HG03097 (cell line): ENCODE data around the gene GTF3C4.

Experiments
- ATAC-seq: cut with Tn5 transposase; IDR thresholded peaks from one replicate; pipeline ENCODE4 v1.9.1; 2021; ENCODE audit not compliant: unreplicated experiment, low FRiP score

Gene GTF3C4

GRCh38 chr9:132646726-132647125, 23.5 kb upstream of the GTF3C4 start:
- ATAC-seq = no peak

GRCh38 chr9:132647355-132647754, 22.9 kb upstream of the GTF3C4 start:
- no peak for ATAC-seq

GRCh38 chr9:132647806-132648205, 22.5 kb upstream of the GTF3C4 start:
- no peak for ATAC-seq

- no peak for ATAC-seq
Observed at GRCh38 chr9:132648283-132648682, 22.0 kb upstream of the GTF3C4 start.

- no peak for ATAC-seq
Observed at GRCh38 chr9:132648685-132649084, 21.6 kb upstream of the GTF3C4 start.

- no peak for ATAC-seq
Observed at GRCh38 chr9:132651259-132651658, 19.0 kb upstream of the GTF3C4 start.

GRCh38 chr9:132656299-132656698, 14.0 kb upstream of the GTF3C4 start:
- no peak for ATAC-seq

GRCh38 chr9:132662152-132662945, 7.9 kb upstream of the GTF3C4 start:
- no peak for ATAC-seq

- ATAC-seq = no peak
Observed at GRCh38 chr9:132663117-132663516, 7.1 kb upstream of the GTF3C4 start.

GRCh38 chr9:132663851-132664250, 6.4 kb upstream of the GTF3C4 start:
- ATAC-seq = no peak

- no peak for ATAC-seq
Observed at GRCh38 chr9:132669319-132669697, 956 bp upstream of the GTF3C4 start.

GRCh38 chr9:132669698-132670456, 387 bp upstream of the GTF3C4 start, which contains the start of gene DDX31:
TSS of gene DDX31 (minus strand) at chr9:132669983. CDS start at chr9:132669934, 49 bp downstream.
- ATAC-seq = peak; percentile 55

- ATAC-seq = no peak
Observed at GRCh38 chr9:132671620-132672412, 1.6 kb downstream of the GTF3C4 start.

- ATAC-seq = no peak
Observed at GRCh38 chr9:132672413-132672690, 2.1 kb downstream of the GTF3C4 start.

- no peak for ATAC-seq
Observed at GRCh38 chr9:132673355-132673754, 3.1 kb downstream of the GTF3C4 start.

GRCh38 chr9:132674485-132674884, 4.2 kb downstream of the GTF3C4 start:
- ATAC-seq = no peak

- ATAC-seq = no peak
Observed at GRCh38 chr9:132677976-132678375, 7.7 kb downstream of the GTF3C4 start.

GRCh38 chr9:132679946-132680625, 9.8 kb downstream of the GTF3C4 start:
- no peak for ATAC-seq

- ATAC-seq = no peak
Observed at GRCh38 chr9:132681561-132681960, 11.3 kb downstream of the GTF3C4 start.

- no peak for ATAC-seq
Observed at GRCh38 chr9:132683873-132684272, 13.6 kb downstream of the GTF3C4 start.

- ATAC-seq = no peak
Observed at GRCh38 chr9:132690696-132691095, 20.4 kb downstream of the GTF3C4 start.
